GM12801 (cell line): ENCODE measurements around the gene PGA5.
"Not testable (repeated sequence)": the region's sequence is repeated elsewhere in the genome, so short reads cannot be mapped to it uniquely, and the experiment has no call there.

Experiments used
- CTCF ChIP-seq: IDR thresholded peaks from one replicate; pipeline ENCODE4 v1.5.1; 2011; ENCODE audit warnings: control low read depth; ENCODE audit not compliant: insufficient read length; ENCODE audit errors: extremely low read depth

Gene PGA5

GRCh38 chr11:61240875-61241274 lies at the start of gene PGA5:
Gene PGA5, plus strand, starts transcription at chr11:61241175. Its CDS starts 52 bp downstream, at chr11:61241227.
- TF ChIP-seq CTCF = not testable (repeated sequence)

DNA sequence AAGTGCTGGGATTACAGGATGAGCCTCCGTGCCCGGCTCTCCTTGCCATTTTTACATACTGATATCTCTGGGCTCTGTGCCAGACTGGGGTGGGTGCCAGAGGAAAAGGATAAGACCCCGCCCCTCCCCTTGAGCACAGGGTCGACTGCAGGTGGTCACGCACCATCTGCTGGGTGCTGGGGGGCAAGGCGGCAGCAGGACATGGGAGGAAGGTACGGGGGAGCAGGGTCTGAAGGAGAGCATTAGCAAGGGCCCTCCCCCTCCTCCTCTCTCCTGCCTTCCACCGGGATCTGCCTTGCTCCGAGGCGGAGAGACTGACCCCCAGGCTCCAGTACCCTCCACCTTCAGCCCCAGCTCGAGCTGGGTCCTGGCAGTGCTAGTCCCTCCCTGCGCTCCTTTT lies 47.4 kb upstream of the PGA5 start:
- TF ChIP-seq CTCF = no peak

DNA sequence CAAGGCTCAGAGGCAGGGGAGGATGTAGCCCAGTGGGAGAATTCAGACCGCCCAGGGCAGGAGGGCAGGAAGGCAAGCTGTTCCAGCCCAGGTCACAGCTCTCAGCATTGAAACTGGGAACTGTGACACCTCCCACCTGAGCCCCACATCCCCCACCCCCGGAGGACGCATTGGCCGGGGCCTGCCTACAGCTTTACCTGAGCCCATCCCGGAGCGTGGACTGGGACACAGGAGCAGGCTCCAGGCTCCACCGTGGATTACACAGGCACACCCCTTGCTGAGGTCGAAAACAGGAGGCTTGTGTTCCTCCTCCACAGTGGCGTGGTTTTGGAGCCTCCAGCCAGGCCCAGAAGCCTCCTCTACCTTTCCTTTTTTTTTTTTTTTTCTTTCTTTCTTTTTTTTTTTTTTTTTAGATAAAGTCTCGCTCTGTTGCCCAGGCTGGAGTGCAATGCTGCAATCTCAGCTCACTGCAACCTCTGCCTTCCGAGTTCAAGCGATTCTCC lies 46.8 kb upstream of the PGA5 start:
- no peak for TF ChIP-seq CTCF

GRCh38 chr11:61194981-61195695 lies 45.8 kb upstream of the PGA5 start:
- no peak for TF ChIP-seq CTCF

GRCh38 chr11:61195719-61196118 lies 45.3 kb upstream of the PGA5 start:
- TF ChIP-seq CTCF = no peak

DNA sequence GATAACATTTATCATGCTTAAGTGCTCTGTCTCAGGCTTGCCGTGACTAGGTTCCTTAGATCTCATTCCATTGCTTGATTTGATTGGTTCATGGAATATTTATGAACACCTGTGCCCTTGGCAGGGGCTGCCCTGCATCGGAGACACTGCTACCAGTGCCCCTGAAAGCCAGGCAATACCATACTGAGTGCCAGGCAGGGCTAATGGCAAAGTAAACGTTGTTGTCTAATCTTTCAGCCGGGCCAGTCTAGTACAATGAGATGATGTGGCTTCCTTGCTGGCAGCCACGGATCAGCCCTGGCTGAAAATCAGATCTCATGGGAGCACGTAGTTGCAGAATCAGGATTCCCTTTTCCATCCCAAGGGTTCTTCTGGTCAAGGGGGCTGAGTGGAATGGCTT lies 42.6 kb upstream of the PGA5 start:
- TF ChIP-seq CTCF = no peak

- TF ChIP-seq CTCF = no peak
Measured at GRCh38 chr11:61198948-61199523, 41.9 kb upstream of the PGA5 start.
